RWPE1 (cell line): ENCODE results near the gene MYO15B.

Source experiments
- CTCF ChIA-PET: fragments of 350-600 bp; sonication (Branson Sonifier 250); formaldehyde crosslinking; extraction: SDS; loops from one replicate; lab custom pipeline; 2021; lab: Yijun Ruan, JAX
- POLR2A ChIA-PET: fragments of 400-600 bp; formaldehyde crosslinking; extraction: SDS; loops from one replicate; lab custom pipeline; 2020; ENCODE audit warnings: antibody characterized with exemption; ENCODE audit not compliant: low non-redundant PET; lab: Yijun Ruan, JAX
- DNase-seq: peaks from one replicate; pipeline ENCODE4 v3.0.0; 2012; ENCODE audit warnings: low spot score
- H3K27ac ChIP-seq: fragments of 450-650 bp; 2 replicates; pipeline ENCODE4 v1.5.1; 2017
- CTCF ChIP-seq: fragments of 450-650 bp; conservative IDR thresholded peaks from 2 replicates; pipeline ENCODE4 v1.5.1; 2017; ENCODE audit warnings: low read depth, mild to moderate bottlenecking

Gene MYO15B

DNA sequence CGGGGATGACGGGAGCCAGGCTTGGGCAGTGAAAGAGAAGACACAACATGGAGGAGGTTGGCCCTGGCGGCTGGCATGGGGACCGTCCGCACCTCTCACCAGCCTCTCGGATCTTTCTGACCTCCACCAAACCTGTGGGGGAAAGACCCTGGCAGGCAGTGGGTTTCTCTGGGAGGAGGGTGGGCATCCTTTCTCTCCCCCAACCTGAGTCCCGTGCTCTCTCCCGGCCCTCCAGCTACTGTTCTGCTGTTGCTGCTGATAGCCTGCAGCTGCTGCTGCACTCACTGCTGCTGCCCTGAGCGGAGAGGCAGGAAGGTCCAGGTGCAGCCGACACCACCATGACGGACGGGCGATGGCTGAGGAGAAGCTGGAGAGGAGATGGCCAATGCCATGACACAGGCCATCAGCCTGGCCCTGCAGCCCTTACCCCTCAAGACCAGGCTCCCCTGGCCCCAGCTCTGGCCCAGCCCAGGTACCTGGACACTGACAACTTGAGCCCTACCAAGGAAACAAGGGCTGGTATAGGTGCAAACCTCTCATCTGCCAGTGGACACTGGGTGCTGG is 53.0 kb downstream of the MYO15B start:
- ChIA-PET CTCF (interaction anchor here (1.1 to 2.0 kb wide), 2 partner anchors 14 to 39 kb away, joined by 3 to 8 read pairs; no protein-coding TSS in a partner anchor), POLR2A (no interaction called here)
- no peak for TF ChIP-seq CTCF
- peak overlapping the region; percentile 7; the same call in 1 of the 2 replicates for H3K27ac ChIP-seq
- no peak for DNase-seq

- no peak for TF ChIP-seq CTCF
- POLR2A ChIA-PET = no interaction called here
- H3K27ac ChIP-seq = peak overlapping the region; percentile 7; the same call in 1 of the 2 replicates
- CTCF ChIA-PET = interaction anchor here (0.7 to 2.6 kb wide), 5 partner anchors 8 to 41 kb away, joined by 3 to 35 read pairs (median 7); partner anchors contain the start of gene SMIM5
- DNase-seq = no peak
Measured at GRCh38 chr17:75641343-75641742, 53.7 kb downstream of the MYO15B start.

GRCh38 chr17:75642182-75642783 is 54.7 kb downstream of the MYO15B start:
- no peak overlapping the region for H3K27ac ChIP-seq
- POLR2A ChIA-PET = no interaction called here
- DNase-seq = no peak
- no peak for TF ChIP-seq CTCF
- CTCF ChIA-PET = interaction anchor here (0.7 to 2.6 kb wide), 6 partner anchors 9 to 117 kb away, joined by 3 to 35 read pairs (median 5); partner anchors contain the start of gene SMIM5

DNA sequence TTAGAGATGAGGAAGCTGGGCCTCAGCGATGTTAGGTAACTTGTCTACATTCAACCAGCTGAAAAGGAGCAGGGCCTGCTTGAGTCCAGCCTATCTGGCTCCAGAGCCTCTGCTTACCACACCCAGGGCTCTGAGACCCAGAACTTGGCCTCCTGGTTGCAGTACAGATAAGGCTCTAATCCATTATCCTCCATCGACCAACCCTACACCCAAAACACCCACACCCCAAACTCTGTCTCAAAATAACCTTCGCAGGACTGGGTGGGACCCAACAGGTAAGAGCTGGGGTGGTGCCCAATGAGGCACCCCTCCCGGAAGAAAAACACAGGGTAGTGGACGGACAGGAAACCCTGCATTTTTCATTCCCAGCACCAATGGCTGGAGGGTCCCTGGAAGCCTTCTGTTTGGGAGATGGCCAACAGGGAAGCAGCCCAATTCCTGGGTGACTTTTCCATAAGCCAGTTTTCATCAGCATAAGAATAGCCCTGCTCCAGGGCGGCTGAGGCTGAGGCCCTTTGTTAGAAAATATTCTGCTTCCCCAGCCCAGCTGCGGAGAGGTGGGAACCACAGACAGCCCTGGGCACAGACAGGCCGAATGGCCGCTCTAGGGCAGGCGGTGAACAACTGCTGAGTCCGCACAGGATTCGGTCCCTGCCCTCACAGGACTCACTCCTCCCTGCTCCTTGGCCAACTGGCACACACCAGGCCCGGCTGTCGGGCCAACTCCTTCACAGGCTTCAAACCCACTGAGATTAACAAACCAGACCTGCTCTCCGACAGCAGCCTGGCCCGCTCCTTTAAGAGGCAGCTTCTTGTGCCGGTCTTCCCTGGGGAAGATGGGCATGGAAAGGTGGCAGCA is 55.4 kb downstream of the MYO15B start:
- CTCF ChIA-PET = interaction anchor here (1.1 to 2.6 kb wide), 2 partner anchors 10 to 116 kb away, joined by 3 to 35 read pairs; partner anchors contain the start of gene SMIM5
- no peak for DNase-seq
- POLR2A ChIA-PET = no interaction called here
- TF ChIP-seq CTCF = no peak
- H3K27ac ChIP-seq = peak overlapping the region; percentile 19

- POLR2A ChIA-PET = no interaction called here
- H3K27ac ChIP-seq = peak overlapping the region; percentile 19
- DNase-seq = no peak
- CTCF ChIA-PET = interaction anchor here (0.7 to 3.4 kb wide), 2 partner anchors 10 to 91 kb away, joined by 3 to 38 read pairs (median 35); partner anchors contain the start of gene SMIM5
- no peak for TF ChIP-seq CTCF
Measured at GRCh38 chr17:75643643-75644017, 56.0 kb downstream of the MYO15B start.

DNA sequence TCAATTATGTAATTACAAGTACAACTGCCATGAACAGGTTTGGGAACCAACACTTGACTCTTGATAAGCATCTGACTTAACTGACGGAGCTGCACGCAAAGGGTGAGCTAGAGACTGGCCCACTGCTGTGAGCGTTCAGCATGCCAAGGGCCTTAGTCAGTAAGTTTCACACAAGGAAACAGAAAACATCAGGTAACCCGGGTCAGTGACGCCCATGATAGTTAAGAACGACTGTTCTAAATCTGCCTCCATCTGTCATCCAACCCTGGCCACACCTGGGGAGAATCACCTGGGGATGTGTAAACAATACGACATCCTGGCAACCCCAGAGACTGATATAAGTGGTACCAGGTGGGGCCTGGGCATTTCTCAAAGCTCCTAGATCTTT is 57.9 kb downstream of the MYO15B start:
- POLR2A ChIA-PET = no interaction called here
- H3K27ac ChIP-seq = peak overlapping the region; percentile 68
- TF ChIP-seq CTCF = no peak
- CTCF ChIA-PET = interaction anchor here (0.7 to 3.4 kb wide), 5 partner anchors 8 to 102 kb away, joined by 3 to 38 read pairs (median 5); partner anchors contain the start of gene SMIM5
- DNase-seq = peak; percentile 89
